Measurements from ENCODE around the gene PPP2R1B.

DNA sequence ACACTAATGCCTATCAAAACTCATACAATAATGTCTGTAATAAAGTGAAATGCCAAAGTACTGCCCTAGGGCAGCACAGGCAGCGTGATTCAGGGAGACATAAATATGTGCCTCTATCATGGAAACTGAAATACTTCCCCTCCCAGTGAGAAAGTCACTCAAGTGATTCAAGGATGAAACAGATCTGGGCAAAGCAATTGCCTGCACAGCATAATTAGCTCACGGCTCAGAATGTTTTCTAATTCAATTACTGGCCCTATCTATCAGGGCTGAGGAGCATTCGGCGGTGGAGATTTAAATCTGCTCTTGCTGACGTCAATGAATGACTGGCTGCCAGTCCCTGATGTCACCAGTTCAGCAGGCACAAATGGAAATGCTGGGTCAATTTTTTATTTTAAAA, 27.7 kb upstream of the PPP2R1B start:
- TF ChIP-seq CTCF (IDR thresholded peaks at IDR 0.05), result no peak
- TF ChIP-seq EZH2 (IDR thresholded peaks at IDR 0.05; ENCODE audit: borderline replicate concordance, insufficient read depth, low read depth, low read length, poor library complexity, severe bottlenecking), result no peak
